GM21723 (cell line): ENCODE results near the gene CXCL16.

Experiments used
- ATAC-seq: cut with Tn5 transposase; IDR thresholded peaks from one replicate; pipeline ENCODE4 v1.9.1; 2021; ENCODE audit warnings: mild to moderate bottlenecking, moderate library complexity; ENCODE audit not compliant: unreplicated experiment

Gene CXCL16

GRCh38 chr17:4739122-4740024, at the start of gene CXCL16, which contains the start of gene ZMYND15:
TSS of gene CXCL16 (minus strand) at chr17:4739928. CDS start at chr17:4739339, 589 bp downstream.
TSS of gene ZMYND15 (plus strand) at chr17:4739833. CDS start at chr17:4740549, 716 bp downstream.
- peak; percentile 61 for ATAC-seq

GRCh38 chr17:4788807-4789700, 49.3 kb upstream of the CXCL16 start, which contains the start of gene GLTPD2:
TSS of gene GLTPD2 (plus strand) at chr17:4788964. CDS start at chr17:4789012, 48 bp downstream.
- no peak for ATAC-seq

- ATAC-seq, result no peak
These were observed 48.6 kb upstream of the CXCL16 start for GRCh38 chr17:4788159-4788806.

GRCh38 chr17:4786516-4786915, 46.8 kb upstream of the CXCL16 start:
- ATAC-seq, result no peak

- no peak for ATAC-seq
These were observed 46.4 kb upstream of the CXCL16 start, which contains the start of gene VMO1 for GRCh38 chr17:4786106-4786511. TSS of gene VMO1 (minus strand) at chr17:4786364. CDS start at chr17:4786352, 12 bp downstream.

- no peak for ATAC-seq
These were observed 45.8 kb upstream of the CXCL16 start for GRCh38 chr17:4785311-4786105.

- no peak for ATAC-seq
These were observed 42.9 kb upstream of the CXCL16 start for GRCh38 chr17:4782652-4783051.

- no peak for ATAC-seq
These were observed 40.7 kb upstream of the CXCL16 start for GRCh38 chr17:4780325-4780955.

GRCh38 chr17:4777969-4778760, 38.4 kb upstream of the CXCL16 start:
- ATAC-seq, result no peak

GRCh38 chr17:4772235-4772613, 32.5 kb upstream of the CXCL16 start:
- no peak for ATAC-seq

- ATAC-seq, result no peak
These were observed 31.9 kb upstream of the CXCL16 start, which contains the start of gene TM4SF5 for GRCh38 chr17:4771519-4772234. TSS of gene TM4SF5 (plus strand) at chr17:4771886. CDS start at chr17:4771923, 37 bp downstream.

- ATAC-seq, result no peak
These were observed 29.9 kb upstream of the CXCL16 start for GRCh38 chr17:4769628-4770027.

GRCh38 chr17:4768298-4768697, 28.6 kb upstream of the CXCL16 start:
- no peak for ATAC-seq

- no peak for ATAC-seq
These were observed 27.0 kb upstream of the CXCL16 start for GRCh38 chr17:4766723-4767122.

- ATAC-seq, result no peak
These were observed 26.5 kb upstream of the CXCL16 start for GRCh38 chr17:4766201-4766600.

GRCh38 chr17:4764595-4764994, 24.9 kb upstream of the CXCL16 start:
- no peak for ATAC-seq

GRCh38 chr17:4759776-4760236, 20.1 kb upstream of the CXCL16 start:
- ATAC-seq, result no peak

- ATAC-seq, result no peak
These were observed 13.7 kb upstream of the CXCL16 start for GRCh38 chr17:4753392-4753791.
